ENCODE measurements around the gene GPR161. TPM values are rescaled to one million over a fixed set of nuclear protein-coding genes. Genes with fewer than 3 reads are reported as not detected.

Gene GPR161
- total and polyA plus RNA-seq, 9 donors: 7.4 to 23.4 (median 16.1) TPM

DNA sequence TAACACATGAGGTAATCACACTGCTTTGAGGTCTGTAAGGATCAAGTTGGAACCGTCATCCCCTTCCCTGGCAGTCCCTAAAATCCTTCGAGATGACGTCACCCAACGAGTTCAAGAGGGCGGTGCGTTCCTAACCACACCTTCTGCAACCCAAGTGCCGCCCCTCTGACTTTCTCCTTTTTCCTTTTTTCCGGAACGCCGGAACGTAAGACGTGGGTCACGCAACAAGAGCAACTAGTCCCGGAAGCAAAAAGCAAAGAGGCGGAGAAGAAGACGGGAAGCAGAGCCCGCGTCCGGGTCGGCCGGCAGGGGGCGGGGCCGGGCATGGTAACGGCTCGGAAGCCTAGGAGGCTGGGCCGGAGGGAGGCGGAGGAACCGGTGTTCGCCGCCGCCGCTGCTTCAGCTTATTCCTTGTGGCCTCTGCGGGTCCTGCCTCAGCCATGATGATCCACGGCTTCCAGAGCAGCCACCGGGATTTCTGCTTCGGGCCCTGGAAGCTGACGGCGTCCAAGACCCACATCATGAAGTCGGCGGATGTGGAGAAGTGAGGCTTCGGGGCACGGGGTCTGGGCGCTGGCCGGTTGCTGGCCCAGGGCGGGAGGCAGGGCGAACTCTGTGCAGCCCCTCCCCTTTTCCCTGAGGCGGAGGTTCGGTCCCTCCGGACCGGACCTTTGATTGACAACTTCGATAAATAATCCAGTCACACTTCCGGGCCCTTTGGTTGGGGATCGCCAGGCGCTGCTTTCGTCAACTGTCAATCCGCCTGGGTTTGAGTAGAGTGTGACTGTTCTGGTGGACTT, 42.1 kb upstream of the GPR161 start, which contains the start of gene TIPRL:
Gene TIPRL (plus strand): TSS at position 325 of the 800 bp plus-strand sequence. CDS start 116 bp downstream, at position 441.
- H3K4me3 ChIP-seq: peak within 1 kb of the TSS; percentile 45
- DNase-seq: peak; percentile 93 to 97 (median 96)
- peak within 1 kb of the TSS; percentile 76 to 79 for H3K27ac ChIP-seq
- intact Hi-C loops (cut with DNase I): no loop called here
- 0 to 1% (median 0%) methylated on average over 49 to 56 of the region's 56 CpGs for WGBS, 3 donors
- H3K9me3 ChIP-seq: no peaks in the 10 kb centered on the region
- H3K27me3 ChIP-seq: no peaks in the 10 kb centered on the region
- no peaks in the 10 kb centered on the region for H3K4me1 ChIP-seq (ENCODE audit: insufficient read depth)
- H3K36me3 ChIP-seq: no peaks in the 10 kb centered on the region
- TF ChIP-seq, protein P1, sequence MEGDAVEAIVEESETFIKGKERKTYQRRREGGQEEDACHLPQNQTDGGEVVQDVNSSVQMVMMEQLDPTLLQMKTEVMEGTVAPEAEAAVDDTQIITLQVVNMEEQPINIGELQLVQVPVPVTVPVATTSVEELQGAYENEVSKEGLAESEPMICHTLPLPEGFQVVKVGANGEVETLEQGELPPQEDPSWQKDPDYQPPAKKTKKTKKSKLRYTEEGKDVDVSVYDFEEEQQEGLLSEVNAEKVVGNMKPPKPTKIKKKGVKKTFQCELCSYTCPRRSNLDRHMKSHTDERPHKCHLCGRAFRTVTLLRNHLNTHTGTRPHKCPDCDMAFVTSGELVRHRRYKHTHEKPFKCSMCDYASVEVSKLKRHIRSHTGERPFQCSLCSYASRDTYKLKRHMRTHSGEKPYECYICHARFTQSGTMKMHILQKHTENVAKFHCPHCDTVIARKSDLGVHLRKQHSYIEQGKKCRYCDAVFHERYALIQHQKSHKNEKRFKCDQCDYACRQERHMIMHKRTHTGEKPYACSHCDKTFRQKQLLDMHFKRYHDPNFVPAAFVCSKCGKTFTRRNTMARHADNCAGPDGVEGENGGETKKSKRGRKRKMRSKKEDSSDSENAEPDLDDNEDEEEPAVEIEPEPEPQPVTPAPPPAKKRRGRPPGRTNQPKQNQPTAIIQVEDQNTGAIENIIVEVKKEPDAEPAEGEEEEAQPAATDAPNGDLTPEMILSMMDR (IDR thresholded peaks at IDR 0.05): peak; percentile 79 to 88 (median 86)
- TF ChIP-seq POLR2A (IDR thresholded peaks at IDR 0.05) (peak; percentile 82), EP300 (IDR thresholded peaks at IDR 0.05) (peak; percentile 70)

DNA sequence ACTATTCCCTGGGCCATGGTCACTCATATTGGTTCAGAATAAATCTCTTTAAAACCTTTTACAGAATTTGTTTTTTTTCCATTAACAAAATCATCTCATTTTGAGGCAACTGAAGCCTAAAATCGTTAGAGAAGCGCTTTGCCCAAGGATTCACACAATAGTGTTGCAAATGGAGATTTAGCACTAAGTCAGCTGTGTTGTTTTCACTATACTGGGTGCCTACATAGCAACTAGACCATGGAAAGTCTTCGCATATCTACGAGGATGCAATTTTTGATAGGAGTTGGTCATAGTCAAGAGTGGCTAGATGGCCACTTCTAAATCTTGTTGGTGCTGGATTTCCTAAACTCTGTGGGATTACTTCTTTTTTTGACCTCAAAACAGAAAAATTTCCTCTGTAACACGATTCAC, 41.5 kb upstream of the GPR161 start:
- WGBS, 3 donors: 67 to 71% (median 68%) methylated on average over 5 of the region's 5 CpGs
- H3K4me3 ChIP-seq: peak overlapping the region; percentile 45
- TF ChIP-seq POLR2A (IDR thresholded peaks at IDR 0.05) (no peak), EP300 (IDR thresholded peaks at IDR 0.05) (no peak)
- TF ChIP-seq, protein P1 (IDR thresholded peaks at IDR 0.05): no peak

DNA sequence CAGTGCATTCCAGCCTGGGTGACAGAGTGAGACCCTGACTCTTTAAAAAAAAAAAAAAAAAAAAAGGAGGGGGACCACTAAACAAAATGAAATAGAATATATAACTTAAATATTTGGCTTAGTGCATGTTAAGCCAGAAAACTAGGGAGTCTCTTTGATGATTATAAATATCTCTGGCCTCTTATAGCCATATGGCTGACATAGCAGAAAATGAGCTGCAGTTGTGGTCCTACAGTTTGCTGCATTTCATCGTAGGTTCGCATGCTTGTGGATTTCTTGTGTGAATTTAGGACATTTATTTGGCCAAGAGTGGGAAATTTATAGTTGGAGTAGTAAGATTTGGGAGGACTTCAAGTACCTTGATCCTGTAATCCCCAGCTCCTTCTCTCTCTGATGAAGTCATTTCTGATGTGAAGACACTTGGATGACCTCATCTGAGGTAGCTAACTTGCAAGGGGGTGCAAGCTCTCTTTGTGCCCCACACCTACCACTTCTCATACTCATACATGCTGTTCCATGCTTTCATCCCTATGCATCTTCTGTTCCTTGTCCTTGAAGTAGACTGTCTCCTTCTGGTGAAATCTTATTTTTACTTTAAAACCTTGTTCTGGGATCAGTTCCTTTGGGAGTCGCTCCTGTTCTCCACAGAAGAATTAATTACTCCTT, 35.7 kb upstream of the GPR161 start:
- Histone ChIP-seq H3K9me3 (no peaks in the 10 kb centered on the region), H3K4me3 (no peak overlapping the region), H3K4me1 (ENCODE audit: insufficient read depth) (no peaks in the 10 kb centered on the region), H3K27ac (no peak overlapping the region), H3K27me3 (no peaks in the 10 kb centered on the region), H3K36me3 (no peaks in the 10 kb centered on the region)
- WGBS, 3 donors: 81 to 83% (median 83%) methylated on average over 3 of the region's 3 CpGs
- no peak for TF ChIP-seq POLR2A (IDR thresholded peaks at IDR 0.05)
- TF ChIP-seq EP300 (IDR thresholded peaks at IDR 0.05): no peak
- TF ChIP-seq, protein P1 (IDR thresholded peaks at IDR 0.05): no peak
- DNase-seq: no peak
- intact Hi-C loops (cut with DNase I): no loop called here

More for the DNA sequence above, 41.5 kb upstream of the GPR161 start:
- Histone ChIP-seq H3K27me3 (no peaks in the 10 kb centered on the region), H3K36me3 (no peaks in the 10 kb centered on the region), H3K27ac (peak overlapping the region; percentile 76 to 79), H3K4me1 (ENCODE audit: insufficient read depth) (no peaks in the 10 kb centered on the region), H3K9me3 (no peaks in the 10 kb centered on the region)
- DNase-seq: no peak
- intact Hi-C loops (cut with DNase I): no loop called here

DNA sequence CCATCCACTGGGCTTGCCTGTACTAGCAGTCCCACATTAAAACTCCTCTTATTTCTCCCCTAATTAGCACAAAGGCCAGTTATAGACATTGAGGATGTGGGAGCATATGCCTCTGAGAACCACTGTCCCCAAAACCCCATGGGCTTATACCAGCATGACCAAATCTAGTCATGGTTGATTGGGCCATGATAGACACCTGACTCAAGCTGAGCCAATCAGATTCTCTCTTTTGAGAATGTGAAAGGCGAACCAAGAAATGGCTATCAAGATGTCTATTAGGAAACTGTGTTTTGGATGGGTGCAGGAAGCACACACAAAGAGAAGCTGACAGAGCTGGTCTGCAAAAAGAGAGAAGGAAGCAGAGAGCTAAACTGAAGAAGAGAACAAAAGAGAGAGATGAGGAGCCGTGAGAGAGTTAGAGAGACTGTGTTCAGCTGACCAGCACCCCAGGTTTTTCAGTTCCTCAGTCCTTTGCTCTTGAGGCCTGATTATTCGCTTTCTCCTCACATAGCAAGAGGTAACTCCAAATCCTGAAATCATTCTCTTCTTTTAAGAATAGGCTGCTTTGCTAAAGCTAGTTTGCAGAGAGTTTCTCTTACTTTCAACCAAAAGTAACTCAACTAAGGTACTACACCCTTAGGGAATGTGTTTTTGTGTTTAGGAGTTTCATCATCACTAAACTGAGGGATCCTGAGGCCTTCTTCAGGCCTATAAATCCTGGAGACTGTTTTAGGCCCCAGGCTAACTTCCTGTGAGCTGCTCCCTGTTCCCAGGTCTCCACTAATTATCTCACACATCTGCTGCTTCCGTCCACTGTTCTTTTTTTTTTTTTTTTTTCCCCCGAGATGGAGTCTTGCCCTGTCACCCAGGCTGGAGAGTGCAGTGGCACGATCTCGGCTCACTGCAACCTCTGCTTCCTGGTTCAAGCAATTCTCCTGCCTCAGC, 34.1 kb upstream of the GPR161 start:
- Histone ChIP-seq H3K36me3 (no peaks in the 10 kb centered on the region), H3K27ac (no peak overlapping the region), H3K4me3 (no peak overlapping the region), H3K9me3 (no peaks in the 10 kb centered on the region), H3K4me1 (ENCODE audit: insufficient read depth) (no peaks in the 10 kb centered on the region), H3K27me3 (no peaks in the 10 kb centered on the region)
- no peak for DNase-seq
- 91 to 93% (median 92%) methylated on average over 7 of the region's 7 CpGs for WGBS, 3 donors
- intact Hi-C loops (cut with DNase I): no loop called here
- TF ChIP-seq EP300 (IDR thresholded peaks at IDR 0.05): no peak
- TF ChIP-seq POLR2A (IDR thresholded peaks at IDR 0.05): no peak
- TF ChIP-seq, protein P1 (IDR thresholded peaks at IDR 0.05): no peak
